HepG2 (cell line): Measurements from ENCODE around the gene CIAO2B. TPM values are rescaled to one million over a fixed set of nuclear protein-coding genes. Genes with fewer than 3 reads are reported as not detected.

Experiments
- ADNP ChIP-seq: sonication (generic); formaldehyde crosslinking; IDR thresholded peaks from 2 replicates; pipeline ENCODE4 v1.4.0; 2020; ENCODE audit warnings: missing genetic modification reagents
- CBX5 ChIP-seq: sonication (generic); formaldehyde crosslinking; IDR thresholded peaks from 2 replicates; pipeline ENCODE4 v1.4.0; 2020; ENCODE audit warnings: missing genetic modification reagents, borderline replicate concordance
- CCDC6 ChIP-seq: sonication (generic); formaldehyde crosslinking; IDR thresholded peaks from 2 replicates; pipeline ENCODE4 v1.8.1; 2022; ENCODE audit warnings: mild to moderate bottlenecking, missing genetic modification reagents, moderate library complexity
- FOSL2 ChIP-seq: sonication (generic); formaldehyde crosslinking; IDR thresholded peaks from 2 replicates; pipeline ENCODE4 v1.4.0; 2020; ENCODE audit warnings: missing genetic modification reagents
- GTF2F1 ChIP-seq: fragments of 150-350 bp; IDR thresholded peaks from 2 replicates; pipeline ENCODE4 v1.6.1; 2014; ENCODE audit warnings: low read length
- MYNN ChIP-seq: sonication (generic); formaldehyde crosslinking; IDR thresholded peaks from 2 replicates; pipeline ENCODE4 v1.4.0; 2020; ENCODE audit warnings: mild to moderate bottlenecking, low read depth, missing genetic modification reagents
- NKX3-1 ChIP-seq: sonication (generic); formaldehyde crosslinking; IDR thresholded peaks from 2 replicates; pipeline ENCODE4 v1.5.0; 2020; ENCODE audit warnings: missing genetic modification reagents
- PLRG1 ChIP-seq: fragments of 450-650 bp; conservative IDR thresholded peaks from 2 replicates; pipeline ENCODE4 v1.6.1; 2016
- SNAPC2 ChIP-seq: sonication (generic); formaldehyde crosslinking; IDR thresholded peaks from 2 replicates; pipeline ENCODE4 v1.8.1; 2022; ENCODE audit warnings: mild to moderate bottlenecking, missing genetic modification reagents
- SOX5 ChIP-seq: IDR thresholded peaks from 2 replicates; pipeline ENCODE4 v1.6.1; 2016; ENCODE audit warnings: borderline replicate concordance
- U2AF1 ChIP-seq: fragments of 200-400 bp; formaldehyde crosslinking; optimal IDR thresholded peaks from 2 replicates; pipeline ENCODE3; 2017; ENCODE audit warnings: mild to moderate bottlenecking, low read depth, low read length
- XBP1 ChIP-seq: sonication (generic); formaldehyde crosslinking; IDR thresholded peaks from 2 replicates; pipeline ENCODE4 v1.5.0; 2020; ENCODE audit warnings: missing genetic modification reagents
- YEATS2 ChIP-seq: sonication (generic); formaldehyde crosslinking; IDR thresholded peaks from 2 replicates; pipeline ENCODE4 v1.4.0; 2020; ENCODE audit warnings: missing genetic modification reagents, borderline replicate concordance
- ZFP37 ChIP-seq: sonication (generic); formaldehyde crosslinking; IDR thresholded peaks from 2 replicates; pipeline ENCODE4 v1.4.0; 2020; ENCODE audit warnings: missing genetic modification reagents, borderline replicate concordance
- ZFP90 ChIP-seq: sonication (generic); formaldehyde crosslinking; IDR thresholded peaks from 2 replicates; pipeline ENCODE4 v1.8.0; 2022; ENCODE audit warnings: missing genetic modification reagents, mild to moderate bottlenecking, inconsistent platforms, borderline replicate concordance
- ZNF367 ChIP-seq: sonication (generic); formaldehyde crosslinking; IDR thresholded peaks from 2 replicates; pipeline ENCODE4 v1.4.0; 2020; ENCODE audit warnings: missing genetic modification reagents, borderline replicate concordance
- ZNF720 ChIP-seq: sonication (generic); formaldehyde crosslinking; IDR thresholded peaks from 2 replicates; pipeline ENCODE4 v1.4.0; 2020; ENCODE audit warnings: missing genetic modification reagents
- ZNF768 ChIP-seq: sonication (generic); formaldehyde crosslinking; IDR thresholded peaks from 2 replicates; pipeline ENCODE4 v1.4.0; 2020; ENCODE audit warnings: missing genetic modification reagents
- ZNF788 ChIP-seq: sonication (generic); formaldehyde crosslinking; IDR thresholded peaks from 2 replicates; pipeline ENCODE4 v1.5.0; 2020; ENCODE audit warnings: mild to moderate bottlenecking, missing genetic modification reagents, borderline replicate concordance
- ZSCAN25 ChIP-seq: sonication (generic); formaldehyde crosslinking; IDR thresholded peaks from 2 replicates; pipeline ENCODE4 v1.8.0; 2022; ENCODE audit warnings: mild to moderate bottlenecking, missing genetic modification reagents
- polyA plus RNA-seq, 8 experiments: library from polyadenylated mRNA; depleted of rRNA in 3 of 8; stranded (reverse) in 7 of 8; unstranded in 1 of 8; fragments of >200 nt; fragmentation: Illumina TruSeq in 4 of 8; extraction: Trizol in 4 of 8; gene quantifications; 2 replicates each; pipeline versions ENCODE4 v1.2.1 to v1.2.3, GENCODE V29; 2011 to 2016; ENCODE audit warnings: low read depth in 4 of 8, missing spikeins in 1 of 8, mixed read lengths in 1 of 8; ENCODE audit not compliant: insufficient read depth in 1 of 8
- total RNA-seq, 5 experiments: library from RNA; depleted of rRNA; stranded (reverse); fragments of >200 nt; fragmentation: Illumina TruSeq; extraction: Trizol; gene quantifications; 2 replicates each; pipeline ENCODE4 v1.2.3, GENCODE V29; 2016; ENCODE audit warnings: low read depth in 1 of 5
- TF ChIP-seq, protein P1 (sequence below): IDR thresholded peaks from 2 replicates; pipeline ENCODE4 v1.6.1; 2016; ENCODE audit warnings: mild to moderate bottlenecking
- TF ChIP-seq, protein P2 (sequence below): sonication (generic); formaldehyde crosslinking; IDR thresholded peaks from 2 replicates; pipeline ENCODE4 v1.5.0; 2020; ENCODE audit warnings: missing genetic modification reagents, mild to moderate bottlenecking, borderline replicate concordance
- TF ChIP-seq, protein P3 (sequence below): sonication (generic); formaldehyde crosslinking; IDR thresholded peaks from 2 replicates; pipeline ENCODE4 v1.8.1; 2023; ENCODE audit warnings: mild to moderate bottlenecking, missing genetic modification reagents
- TF ChIP-seq, protein P4 (sequence below): IDR thresholded peaks from 2 replicates; pipeline ENCODE4 v1.6.1; 2018; ENCODE audit warnings: missing genetic modification reagents
- TF ChIP-seq, protein P5 (sequence below): sonication (generic); formaldehyde crosslinking; IDR thresholded peaks from 2 replicates; pipeline ENCODE4 v1.5.0; 2020; ENCODE audit warnings: missing genetic modification reagents, mild to moderate bottlenecking, borderline replicate concordance

The CIAO2B gene
- total and polyA plus RNA-seq, 2 of the 13 experiments (the other 11 are each of a cell fraction or from before 2014, with no cell fraction given), result 157 to 293 TPM

DNA sequence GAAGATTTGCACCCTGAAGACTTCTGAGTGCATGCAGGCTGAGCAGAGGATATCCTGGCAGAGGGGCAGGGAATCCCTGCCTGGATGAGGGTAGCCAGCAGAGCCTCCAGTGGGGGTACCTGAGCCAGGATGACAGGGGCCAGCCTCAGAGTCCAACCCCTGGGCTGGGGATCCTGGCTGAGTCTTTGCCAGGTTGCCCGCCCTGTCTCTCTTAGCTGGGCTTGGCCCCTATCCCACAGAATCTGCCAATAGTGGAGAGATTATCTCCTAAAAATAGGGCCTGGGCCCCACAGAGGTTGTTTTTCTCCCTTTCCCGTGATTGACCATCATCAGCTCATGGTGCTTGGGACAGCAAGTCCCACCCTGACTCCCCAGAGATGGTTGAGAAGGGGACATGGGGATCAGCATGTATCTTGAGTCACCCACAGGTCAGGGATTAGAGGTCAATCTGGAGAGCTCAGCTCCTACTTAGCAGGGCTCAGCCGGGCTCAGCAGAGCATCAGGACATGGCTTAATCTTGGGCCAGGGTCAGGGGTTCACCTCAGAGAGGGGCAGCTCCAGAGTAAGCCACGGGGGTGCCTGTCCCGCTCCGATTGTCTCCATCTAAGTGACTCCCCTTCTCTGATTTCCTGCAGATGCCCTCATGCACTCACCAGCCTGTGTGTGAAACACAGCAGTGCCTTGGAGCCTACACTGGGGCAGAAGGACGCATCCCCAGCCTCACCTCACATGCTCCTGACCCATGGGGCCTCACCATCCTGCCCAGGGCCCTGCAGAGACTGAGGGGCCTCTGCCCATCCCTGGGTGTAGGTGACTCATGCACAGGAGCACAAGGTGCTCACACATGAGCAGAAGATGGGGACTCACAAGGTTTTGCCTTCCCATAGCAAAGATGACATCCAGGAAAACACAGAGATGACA lies 27.0 kb downstream of the CIAO2B start (continued):
- TF ChIP-seq, protein P1, sequence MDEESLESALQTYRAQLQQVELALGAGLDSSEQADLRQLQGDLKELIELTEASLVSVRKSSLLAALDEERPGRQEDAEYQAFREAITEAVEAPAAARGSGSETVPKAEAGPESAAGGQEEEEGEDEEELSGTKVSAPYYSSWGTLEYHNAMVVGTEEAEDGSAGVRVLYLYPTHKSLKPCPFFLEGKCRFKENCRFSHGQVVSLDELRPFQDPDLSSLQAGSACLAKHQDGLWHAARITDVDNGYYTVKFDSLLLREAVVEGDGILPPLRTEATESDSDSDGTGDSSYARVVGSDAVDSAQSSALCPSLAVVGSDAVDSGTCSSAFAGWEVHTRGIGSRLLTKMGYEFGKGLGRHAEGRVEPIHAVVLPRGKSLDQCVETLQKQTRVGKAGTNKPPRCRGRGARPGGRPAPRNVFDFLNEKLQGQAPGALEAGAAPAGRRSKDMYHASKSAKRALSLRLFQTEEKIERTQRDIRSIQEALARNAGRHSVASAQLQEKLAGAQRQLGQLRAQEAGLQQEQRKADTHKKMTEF (CRISPR knock-in tag), result no peak
- TF ChIP-seq PLRG1, result no peak
- no peak for TF ChIP-seq GTF2F1
- TF ChIP-seq CCDC6, result no peak
- TF ChIP-seq ZFP90 (CRISPR knock-in tag), result no peak
- TF ChIP-seq ZNF788, result no peak
- TF ChIP-seq XBP1 (CRISPR knock-in tag), result no peak
- TF ChIP-seq ZNF768 (CRISPR knock-in tag), result peak; percentile 41; the same call in 1 of the 2 replicates
- TF ChIP-seq U2AF1, result no peak
- TF ChIP-seq, protein P2, sequence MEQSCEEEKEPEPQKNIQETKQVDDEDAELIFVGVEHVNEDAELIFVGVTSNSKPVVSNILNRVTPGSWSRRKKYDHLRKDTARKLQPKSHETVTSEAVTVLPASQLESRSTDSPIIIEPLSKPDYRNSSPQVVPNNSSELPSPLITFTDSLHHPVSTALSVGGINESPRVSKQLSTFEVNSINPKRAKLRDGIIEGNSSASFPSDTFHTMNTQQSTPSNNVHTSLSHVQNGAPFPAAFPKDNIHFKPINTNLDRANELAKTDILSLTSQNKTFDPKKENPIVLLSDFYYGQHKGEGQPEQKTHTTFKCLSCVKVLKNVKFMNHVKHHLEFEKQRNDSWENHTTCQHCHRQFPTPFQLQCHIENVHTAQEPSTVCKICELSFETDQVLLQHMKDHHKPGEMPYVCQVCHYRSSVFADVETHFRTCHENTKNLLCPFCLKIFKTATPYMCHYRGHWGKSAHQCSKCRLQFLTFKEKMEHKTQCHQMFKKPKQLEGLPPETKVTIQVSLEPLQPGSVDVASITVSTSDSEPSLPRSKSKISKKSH (CRISPR knock-in tag), result no peak
- TF ChIP-seq YEATS2, result no peak
- TF ChIP-seq ZNF367 (CRISPR knock-in tag), result no peak
- TF ChIP-seq SNAPC2 (CRISPR knock-in tag), result no peak
- TF ChIP-seq ADNP (CRISPR knock-in tag), result no peak
- no peak for TF ChIP-seq ZFP37 (CRISPR knock-in tag)
- TF ChIP-seq MYNN, result no peak
- no peak for TF ChIP-seq ZNF720 (CRISPR knock-in tag)
- TF ChIP-seq, protein P3, sequence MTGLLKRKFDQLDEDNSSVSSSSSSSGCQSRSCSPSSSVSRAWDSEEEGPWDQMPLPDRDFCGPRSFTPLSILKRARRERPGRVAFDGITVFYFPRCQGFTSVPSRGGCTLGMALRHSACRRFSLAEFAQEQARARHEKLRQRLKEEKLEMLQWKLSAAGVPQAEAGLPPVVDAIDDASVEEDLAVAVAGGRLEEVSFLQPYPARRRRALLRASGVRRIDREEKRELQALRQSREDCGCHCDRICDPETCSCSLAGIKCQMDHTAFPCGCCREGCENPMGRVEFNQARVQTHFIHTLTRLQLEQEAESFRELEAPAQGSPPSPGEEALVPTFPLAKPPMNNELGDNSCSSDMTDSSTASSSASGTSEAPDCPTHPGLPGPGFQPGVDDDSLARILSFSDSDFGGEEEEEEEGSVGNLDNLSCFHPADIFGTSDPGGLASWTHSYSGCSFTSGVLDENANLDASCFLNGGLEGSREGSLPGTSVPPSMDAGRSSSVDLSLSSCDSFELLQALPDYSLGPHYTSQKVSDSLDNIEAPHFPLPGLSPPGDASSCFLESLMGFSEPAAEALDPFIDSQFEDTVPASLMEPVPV (CRISPR knock-in tag), result no peak
- TF ChIP-seq ZSCAN25 (CRISPR knock-in tag), result no peak
- no peak for TF ChIP-seq NKX3-1 (CRISPR knock-in tag)
- TF ChIP-seq CBX5 (CRISPR knock-in tag), result no peak
- TF ChIP-seq, protein P4, sequence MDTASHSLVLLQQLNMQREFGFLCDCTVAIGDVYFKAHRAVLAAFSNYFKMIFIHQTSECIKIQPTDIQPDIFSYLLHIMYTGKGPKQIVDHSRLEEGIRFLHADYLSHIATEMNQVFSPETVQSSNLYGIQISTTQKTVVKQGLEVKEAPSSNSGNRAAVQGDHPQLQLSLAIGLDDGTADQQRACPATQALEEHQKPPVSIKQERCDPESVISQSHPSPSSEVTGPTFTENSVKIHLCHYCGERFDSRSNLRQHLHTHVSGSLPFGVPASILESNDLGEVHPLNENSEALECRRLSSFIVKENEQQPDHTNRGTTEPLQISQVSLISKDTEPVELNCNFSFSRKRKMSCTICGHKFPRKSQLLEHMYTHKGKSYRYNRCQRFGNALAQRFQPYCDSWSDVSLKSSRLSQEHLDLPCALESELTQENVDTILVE, result no peak
- no peak for TF ChIP-seq SOX5 (CRISPR knock-in tag)
- TF ChIP-seq FOSL2, result peak; percentile 86
- TF ChIP-seq, protein P5, sequence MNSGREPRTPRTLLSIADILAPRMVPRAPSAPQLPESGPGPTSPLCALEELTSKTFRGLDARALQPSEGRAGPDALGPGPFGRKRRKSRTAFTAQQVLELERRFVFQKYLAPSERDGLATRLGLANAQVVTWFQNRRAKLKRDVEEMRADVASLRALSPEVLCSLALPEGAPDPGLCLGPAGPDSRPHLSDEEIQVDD (CRISPR knock-in tag), result no peak
